Activated CD4-positive, alpha-beta T cell treated with anti-CD3 and anti-CD28 coated beads for 4 hours (primary cell): ENCODE data around the gene CYTH4.
"Not testable (repeated sequence)": the region's sequence is repeated elsewhere in the genome, so short reads cannot be mapped to it uniquely, and the experiment has no call there.

Source experiments
- DNase-seq, 2 donors: peaks; one replicate each; pipeline ENCODE4 v3.0.0-alpha.2; 2020

CYTH4 gene, protein sequence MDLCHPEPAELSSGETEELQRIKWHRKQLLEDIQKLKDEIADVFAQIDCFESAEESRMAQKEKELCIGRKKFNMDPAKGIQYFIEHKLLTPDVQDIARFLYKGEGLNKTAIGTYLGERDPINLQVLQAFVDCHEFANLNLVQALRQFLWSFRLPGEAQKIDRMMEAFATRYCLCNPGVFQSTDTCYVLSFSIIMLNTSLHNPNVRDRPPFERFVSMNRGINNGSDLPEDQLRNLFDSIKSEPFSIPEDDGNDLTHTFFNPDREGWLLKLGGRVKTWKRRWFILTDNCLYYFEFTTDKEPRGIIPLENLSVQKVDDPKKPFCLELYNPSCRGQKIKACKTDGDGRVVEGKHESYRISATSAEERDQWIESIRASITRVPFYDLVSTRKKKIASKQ

DNA sequence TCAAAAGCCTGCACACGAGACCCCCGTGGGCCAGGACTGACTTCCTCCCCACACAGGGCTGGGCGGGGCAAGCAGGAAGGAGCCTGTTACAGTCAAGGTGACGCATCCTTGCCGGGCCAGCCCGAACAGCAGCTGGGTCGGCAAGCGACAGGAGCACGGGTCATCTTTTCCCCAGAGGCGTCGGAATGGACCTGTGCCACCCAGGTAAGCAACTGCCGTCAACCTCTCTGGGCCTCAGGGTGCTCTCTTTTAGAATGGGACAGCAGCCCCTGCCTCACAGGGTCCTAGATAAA is at the start of gene CYTH4:
TSS of gene CYTH4 (plus strand) at position 124 of the 293 bp plus-strand sequence. CDS start at position 186, 62 bp downstream.
- DNase-seq, result peak; percentile 82 to 84

DNA sequence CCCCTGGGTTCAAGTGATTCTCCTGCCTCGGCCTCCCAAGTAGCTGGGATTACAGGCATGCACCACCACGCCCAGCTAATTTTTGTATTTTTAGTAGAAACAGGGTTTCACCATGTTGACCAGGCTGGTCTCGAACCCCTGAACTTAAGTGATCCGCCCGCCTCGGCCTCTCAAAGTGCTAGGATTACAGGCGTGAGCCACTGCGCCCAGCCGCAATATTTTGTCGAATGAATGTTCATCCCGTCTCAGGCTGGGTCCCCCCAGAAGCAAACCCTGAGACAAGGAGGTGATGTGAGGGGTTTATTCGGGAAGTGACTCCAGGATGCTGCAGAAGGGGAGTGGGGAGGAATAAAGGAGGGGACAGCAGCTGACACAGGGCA is 48.9 kb upstream of the CYTH4 start:
- DNase-seq, result not testable (repeated sequence)

DNA sequence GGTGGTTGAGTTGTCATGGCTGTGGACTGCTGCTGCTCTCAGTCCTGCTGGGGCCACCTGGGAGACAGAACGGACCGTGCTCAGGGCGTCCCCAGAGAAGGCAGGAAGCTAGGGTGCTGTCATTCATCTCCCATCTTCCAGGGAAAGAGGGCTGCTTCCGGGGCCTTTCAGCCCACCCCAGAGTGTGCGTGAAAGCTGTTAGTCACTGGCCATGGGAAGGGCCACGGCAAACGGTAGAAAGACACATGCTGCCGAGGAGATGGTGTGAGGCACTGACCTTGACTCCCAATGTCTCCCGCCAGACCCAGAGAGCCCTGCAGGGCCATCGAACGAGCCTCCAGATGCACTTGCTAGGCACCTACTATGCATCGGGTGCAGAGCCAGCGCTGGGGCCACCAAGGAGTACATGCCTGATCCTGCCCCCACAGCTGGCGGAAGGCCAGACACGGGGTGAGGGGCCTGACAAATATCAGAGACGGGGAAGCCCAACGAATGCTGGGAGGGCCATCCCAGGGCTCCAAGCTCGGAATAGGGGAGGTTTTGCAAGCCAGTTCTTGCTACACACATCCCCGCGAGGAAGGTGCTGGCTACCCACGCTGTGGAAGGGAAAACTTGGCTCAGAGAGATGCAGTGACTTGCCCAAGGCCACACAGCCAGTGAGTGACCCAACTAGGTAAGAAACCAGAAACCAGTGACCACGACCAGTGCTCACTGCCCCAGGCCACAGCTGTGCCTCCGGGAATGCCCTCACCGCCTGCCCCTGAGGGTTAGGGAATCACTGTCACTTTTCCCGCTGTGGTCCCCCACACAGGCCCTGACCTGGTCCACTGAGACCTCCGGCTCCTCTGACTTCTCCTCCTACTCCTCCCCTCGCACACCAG is 48.3 kb upstream of the CYTH4 start:
- DNase-seq, result peak in 1 of 2 donors; percentile 0

DNA sequence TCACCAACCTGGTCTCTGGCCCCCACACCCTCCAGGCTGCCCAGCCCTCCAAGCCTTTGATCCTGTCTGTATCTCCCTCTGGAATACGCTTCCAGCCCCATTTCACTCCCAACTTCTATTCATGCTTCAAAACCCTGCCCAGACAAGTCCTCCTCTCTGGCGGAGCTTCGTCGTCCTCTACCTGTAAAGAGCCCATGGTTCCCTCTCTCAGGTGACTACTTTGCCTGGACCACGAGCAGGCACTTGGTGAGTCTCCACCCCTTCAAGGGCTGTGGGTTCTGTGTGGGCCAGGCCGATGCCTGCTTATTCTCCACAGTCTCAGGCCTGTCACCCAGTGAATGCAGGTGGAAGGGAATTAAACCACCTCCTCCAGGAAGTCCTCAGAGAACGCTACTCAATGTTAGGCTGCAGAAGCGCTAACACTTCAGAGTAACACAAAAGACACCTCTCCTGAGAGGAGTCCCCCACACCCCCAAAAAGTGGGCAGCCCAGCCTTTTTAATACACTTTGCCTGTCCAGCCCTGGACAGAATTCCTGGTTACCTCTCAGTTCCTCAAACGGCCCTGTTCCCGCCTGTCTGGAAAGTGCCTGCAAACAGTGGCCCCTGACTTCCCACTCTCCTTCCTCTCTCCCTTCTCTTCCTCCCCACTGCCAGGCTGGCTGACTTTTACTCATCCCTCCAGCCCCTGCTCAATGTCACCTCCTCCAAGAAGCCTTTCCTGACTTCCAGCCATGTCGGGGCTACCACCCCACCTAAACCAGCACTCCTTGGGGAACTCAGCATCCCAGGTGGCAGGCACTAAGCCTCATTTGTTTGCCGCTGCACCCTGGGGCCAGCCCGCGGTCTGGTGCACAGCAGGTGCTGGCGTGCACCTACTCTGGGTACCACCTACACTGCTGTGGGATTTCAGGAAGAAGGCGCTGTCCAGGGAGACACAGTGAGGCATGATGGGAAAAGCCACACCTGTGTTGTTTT is 47.3 kb upstream of the CYTH4 start:
- DNase-seq, result peak; percentile 11 to 18

DNA sequence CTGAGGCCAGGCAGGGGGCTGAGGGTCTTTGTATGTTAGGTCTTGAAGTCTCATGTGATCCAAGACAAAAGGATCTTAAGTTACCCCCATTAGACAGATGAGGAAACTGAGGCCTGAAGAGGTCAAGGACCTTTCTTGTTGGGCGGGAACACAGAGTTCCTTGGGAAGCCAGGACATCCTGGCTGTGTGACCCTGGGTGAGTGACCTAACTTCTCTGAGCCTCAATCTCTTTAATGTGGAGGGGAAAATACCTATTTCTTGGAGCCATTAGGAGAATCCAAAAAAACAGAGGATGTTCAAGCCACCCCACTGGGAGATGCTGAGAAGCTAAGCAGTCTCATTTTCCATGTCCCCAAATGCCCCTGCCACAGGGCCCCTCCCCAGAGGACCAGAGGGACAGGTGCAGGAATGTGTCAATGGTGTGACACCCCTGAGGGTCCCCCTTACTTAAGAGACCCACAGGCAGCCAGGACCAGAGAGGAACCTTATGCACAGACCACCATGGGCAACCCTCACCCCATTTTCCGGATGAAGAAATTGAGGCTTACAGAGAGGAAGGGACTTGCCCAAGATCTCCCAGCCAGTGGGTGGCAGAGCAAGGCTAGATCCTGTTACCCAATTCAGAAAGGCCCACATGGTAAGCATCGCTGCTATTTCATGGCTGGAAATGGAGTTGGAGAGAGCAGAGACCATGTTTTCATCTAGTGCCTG is 46.3 kb upstream of the CYTH4 start:
- no peak for DNase-seq

DNA sequence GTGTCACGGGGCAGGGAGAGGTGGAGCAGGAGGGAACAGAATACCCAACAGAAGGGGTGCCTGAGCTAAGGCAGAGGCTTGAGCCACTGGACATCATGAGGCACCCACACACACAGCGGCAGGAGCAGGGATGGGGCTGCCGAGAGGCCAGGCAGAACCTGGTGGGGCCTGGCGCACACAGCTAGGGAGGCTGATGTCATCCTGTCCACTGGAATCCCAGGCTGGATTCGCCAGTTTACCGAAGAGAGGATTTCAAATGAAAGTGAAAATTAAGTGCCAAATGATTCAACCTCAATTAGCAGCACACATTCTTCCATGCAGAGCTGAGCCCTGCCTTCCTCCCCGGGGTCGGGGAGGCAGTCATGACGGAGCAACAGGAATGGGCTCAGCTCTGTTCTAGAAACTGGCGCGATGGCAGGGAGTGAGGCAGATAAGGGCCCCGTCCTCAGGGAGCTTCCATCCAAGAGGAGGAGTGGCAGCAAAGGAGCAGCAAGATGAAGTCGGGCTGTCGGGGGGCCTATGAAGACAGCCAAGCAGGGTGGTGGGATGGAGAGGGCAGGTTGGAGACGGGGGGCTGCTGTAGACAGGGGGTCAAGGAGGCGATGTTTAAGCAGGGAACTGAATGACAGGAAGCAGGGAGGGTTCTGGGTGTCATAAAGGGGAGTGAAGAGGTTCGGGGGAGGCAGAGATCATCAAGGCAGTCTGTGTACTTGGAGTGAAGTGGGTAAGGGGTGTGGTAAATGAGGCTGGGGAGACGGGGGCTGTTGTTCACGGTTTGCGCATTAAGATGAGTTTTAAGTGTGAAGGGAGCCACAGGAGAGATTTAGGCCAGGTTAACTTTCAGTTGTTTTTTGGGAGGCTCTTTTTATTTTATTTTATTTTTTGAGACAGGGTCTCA is 44.7 kb upstream of the CYTH4 start:
- DNase-seq, result no peak

DNA sequence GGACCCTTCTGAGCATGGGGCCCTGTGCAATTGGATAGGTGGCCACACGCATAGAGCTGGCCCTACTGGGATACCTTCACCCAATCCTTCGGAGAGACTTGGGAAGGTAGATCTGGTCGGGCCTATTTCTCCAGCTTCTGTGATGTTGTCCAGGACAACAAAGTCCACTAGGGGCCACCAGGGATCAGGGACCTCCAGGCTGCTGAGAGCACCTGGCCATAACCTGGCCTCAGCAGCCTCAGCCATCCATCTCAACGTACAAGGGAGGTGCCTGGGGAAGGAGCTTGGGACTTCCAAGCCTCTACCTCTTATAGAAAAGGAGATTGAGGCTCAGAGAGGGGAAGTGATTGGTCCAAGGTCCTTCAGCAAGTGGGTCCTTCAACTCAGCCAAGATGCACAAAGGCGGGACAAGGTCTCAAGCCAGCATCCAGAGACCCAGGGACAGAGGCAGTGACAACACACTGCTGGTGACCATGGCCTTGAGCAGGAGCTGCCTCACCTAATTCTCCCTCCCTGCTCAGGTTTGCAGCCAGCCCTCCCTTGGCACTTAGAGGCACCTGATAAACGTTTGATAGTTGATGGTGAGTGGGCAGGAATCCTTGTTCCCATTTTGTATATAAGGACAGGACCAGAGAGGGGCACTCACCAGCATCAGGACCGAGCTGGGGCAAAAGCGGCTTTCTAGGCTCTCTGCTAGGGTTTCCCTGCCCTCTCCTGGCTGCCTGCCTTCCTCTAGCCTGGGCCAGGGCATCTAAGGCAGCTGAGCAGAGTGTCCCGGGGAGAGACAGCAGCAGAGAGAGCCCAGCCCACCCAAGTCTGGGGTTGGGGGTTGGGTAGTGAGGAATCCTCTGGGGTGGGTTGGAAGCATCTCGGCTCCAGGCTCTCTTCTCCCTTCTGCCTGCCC is 42.7 kb upstream of the CYTH4 start:
- no peak for DNase-seq

DNA sequence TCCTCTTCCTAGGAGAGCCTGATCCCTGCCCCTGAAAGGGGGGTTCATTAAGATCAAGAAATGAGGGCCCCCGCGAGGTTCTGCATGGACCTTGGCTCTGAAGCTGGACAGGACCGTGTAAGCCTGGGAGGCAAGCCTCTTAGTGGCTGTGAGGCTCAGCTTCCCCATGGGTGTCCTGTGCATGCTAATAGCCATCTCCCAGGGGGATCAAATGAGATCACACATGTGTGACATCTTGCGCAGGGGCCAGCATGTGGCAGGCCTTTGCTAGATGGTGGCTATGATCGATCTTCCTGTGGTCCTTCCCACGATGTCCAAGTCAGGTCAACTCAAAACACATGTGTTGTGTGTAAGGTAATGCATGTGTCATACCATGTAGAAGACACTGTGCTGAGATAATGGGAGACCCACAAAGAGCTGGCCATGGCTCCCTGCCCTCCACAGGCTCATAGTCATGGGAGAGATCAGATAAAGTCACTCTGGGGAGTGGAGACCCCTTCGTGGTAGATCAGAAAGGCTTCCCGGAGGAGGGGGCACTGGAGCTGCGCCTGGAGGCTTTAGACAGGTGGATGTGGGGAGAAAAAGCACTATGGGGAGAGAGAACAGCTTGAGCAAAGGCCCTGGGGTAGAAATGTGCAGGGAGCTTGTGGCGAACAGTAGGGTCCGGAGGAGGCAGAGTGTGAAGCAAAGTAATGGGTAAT is 41.9 kb upstream of the CYTH4 start:
- no peak for DNase-seq

DNA sequence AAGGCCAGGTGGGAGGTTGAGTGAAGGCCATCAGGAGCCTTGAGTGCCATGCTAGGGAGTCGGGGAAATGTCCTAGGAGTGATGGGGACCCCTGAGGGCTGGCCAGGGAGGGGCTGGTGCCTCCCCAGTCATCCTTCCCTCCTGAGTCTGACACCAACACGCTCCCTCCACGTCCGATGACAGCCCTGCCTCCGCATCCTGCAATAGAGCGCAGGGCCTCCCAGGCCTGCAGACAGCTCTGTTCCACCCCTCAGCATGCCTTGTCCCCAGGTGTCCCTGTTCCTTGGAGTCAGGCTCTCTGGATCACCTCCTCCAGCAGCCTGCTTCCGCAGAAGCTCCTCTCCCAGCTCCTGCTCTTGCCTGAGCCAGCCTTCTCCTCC is 41.4 kb upstream of the CYTH4 start:
- DNase-seq, result no peak

DNA sequence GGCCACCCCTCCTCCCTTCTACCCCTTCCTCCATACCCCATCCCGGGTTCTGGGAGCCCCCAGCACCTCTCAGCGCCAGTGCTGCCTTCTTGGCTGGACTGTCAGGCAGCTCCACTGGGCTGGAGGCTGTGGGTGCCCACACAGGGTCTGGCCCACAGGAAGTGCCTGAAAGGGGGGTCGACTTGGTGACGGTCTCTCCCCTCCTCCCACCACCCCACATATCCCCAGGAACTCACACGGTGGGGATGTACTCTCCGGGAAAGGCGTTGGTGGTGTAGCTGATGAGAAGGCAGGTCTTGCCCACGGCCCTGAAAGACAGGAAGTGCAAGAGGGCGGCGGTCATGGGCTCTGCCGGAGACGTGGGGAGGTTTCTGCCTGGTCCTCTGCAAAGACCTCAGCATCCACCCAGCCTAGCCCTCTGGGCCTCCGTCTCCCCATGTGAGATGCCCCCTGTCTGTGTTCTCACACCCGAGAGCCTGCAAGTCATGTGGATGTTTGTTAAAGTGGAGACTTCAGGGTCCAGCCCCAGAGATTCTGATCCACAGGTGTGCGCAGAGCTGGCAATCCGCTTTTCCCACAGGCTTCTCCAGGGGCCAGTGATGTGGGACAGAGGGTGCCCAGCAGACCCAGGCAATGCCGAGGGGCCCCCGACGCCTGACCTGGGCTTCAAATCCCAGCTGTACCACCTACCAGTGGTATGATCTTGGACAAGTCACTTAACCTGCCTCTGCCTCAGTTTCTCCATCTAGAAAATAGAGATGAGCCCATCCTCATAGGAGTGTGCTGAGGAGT is 40.8 kb upstream of the CYTH4 start:
- DNase-seq, result no peak

DNA sequence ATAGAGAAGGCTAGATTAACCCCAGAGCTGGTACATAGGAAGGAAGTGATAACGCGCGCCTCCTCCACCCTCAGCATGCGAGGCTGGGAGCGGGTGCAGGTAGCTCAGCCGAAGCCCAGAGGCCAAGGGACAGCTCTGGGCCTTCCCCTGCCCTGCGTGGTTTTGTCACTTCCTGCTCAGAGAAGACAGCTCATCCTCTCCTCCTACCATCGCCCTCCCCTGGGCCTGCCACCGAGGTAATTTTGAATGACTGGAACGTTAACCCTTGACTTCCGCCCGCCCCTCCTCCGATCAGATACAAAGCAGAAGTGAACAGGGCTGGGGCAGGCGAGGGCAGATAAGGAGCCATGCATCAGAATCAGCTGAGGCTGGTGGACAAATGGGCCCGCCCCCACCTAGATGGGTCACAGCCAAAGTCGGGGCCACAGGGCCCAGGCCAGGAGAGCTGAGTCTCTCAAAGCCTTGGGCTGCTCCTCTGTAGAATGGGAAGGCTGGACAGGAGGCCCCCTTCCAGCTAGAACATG is 39.9 kb upstream of the CYTH4 start:
- peak; percentile 91 to 94 for DNase-seq

DNA sequence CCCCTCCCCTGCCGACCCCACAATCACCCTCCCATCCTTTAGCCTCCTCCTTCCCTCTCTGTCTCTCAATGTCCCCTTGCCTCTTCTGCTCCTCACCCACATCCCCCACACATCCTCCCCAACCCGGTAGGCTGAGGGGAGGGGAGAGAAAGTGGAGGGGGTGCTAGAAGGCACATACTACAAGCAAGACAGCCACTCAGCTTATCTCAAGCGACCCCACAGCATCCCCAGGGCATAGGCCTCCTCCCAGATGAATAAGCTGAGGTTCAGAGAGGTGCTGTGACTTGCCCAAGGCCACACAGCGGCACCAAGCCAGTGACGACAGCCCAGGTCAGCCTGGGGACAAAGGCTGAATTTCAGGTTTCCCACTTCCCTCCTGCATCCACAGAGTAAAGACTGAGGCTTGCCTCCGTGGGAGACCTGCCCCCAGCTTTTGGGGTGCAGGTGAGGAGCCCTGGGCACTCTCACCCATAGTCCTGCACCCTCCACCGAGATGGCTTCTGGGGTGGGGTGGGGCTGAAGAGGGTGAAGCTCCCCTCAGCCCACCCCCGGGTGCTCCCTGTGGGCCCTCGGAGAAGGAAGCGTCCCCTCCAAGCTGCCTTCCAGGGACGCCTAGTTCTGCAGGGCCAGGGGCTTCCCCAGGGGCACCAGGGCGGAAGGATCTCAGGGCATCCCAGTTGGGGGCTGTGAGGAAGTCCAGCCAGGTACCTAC is 38.8 kb upstream of the CYTH4 start:
- DNase-seq, result peak in 1 of 2 donors; percentile 25

DNA sequence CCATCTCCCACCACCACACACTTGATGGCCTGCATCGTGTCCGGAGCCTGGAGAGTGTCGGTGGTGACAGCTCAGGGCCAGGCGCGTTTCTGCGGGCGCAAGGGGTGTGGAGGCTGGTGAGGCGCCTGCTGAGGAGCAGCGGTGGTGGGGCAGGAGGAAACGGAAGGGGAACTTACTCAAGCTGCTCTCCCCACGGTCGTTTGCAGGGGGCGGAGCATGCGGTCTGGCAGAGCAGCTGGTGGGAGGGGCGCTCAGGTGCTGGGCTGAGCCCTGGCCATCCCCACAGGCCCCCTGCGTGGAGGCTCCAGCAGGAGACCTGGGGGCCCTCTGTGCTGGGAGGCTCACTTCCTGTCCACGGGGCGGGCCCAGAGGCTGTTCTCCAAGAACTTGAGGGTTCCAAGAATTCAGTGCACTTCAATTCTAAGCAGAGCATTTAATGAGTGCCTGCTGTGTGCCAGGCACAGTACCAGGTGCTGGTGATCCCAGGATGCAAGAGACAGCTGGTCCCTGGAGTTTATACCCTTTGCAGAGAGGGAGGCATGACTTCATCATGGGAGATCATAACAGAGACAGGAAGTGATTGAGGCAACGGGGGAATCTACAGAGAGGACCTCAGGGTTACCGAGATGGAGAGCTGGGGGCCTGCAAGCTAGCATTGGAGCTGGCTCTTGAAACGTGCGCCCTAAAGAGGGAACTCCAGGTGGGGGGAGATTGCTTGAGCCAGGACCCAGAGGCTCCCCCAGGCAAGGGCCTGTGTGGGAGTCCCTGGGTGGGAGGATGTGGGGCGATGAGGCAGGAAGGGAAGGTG is 38.0 kb upstream of the CYTH4 start, which contains the start of gene RAC2:
TSS of gene RAC2 (minus strand) at position 156 of the 808 bp plus-strand sequence. CDS start at position 35, 121 bp downstream.
- peak; percentile 90 to 91 for DNase-seq

DNA sequence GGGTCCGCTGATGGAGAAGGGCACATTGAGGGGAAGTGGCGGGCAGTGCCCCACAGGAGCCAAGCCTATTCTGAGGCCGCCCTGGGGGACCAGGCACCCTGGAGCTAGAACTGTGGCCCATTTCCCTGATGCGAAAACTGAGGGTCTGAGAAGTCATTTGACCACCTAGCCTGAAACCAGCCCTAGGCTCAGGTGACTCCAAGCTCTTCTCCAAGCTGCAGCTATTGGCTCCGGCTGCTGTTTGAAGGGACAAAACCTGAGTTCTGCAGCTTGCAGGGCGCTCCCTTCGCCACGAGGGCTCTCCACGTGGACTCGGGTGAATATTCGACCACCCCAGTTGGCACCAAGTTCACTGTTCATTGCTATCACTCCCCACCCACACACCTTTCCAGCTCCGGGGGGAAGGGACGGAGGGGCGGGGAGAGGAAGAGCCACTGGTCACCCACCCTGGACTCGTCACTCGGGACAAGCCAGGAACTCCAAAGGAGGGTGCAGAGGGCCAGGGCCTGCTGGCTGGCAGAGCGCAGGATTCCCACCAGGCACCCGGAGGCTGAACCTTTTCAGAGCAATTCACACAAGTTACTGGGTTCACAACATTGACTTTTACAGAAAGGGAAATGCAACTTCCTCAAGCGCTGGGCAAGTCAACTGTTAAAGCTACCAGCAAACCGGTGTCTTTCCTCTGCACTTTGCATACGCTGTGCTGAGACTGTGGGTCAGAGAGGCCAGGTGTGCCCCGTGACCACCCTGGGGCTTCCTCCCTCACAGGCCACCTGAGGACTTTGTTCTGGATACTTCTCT is 37.2 kb upstream of the CYTH4 start:
- peak in 1 of 2 donors; percentile 1 for DNase-seq

DNA sequence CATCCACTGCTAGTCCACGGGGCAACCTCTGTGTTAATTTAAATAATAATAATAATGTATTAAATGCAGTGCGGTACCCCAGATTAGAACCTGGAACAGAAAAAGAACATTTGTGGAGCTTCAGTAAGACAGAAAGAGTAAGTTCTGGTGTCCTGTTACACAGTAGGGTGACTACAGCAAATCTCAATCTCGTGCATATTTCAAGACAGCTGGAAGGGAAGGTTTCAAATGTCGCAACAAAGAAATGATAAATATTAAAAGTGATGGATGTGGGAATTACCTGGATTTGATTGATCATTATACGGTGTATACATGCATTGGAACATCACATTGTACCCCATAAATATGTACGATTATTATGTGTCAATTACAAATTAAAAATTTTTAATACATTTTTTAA is 36.6 kb upstream of the CYTH4 start:
- DNase-seq, result no peak

DNA sequence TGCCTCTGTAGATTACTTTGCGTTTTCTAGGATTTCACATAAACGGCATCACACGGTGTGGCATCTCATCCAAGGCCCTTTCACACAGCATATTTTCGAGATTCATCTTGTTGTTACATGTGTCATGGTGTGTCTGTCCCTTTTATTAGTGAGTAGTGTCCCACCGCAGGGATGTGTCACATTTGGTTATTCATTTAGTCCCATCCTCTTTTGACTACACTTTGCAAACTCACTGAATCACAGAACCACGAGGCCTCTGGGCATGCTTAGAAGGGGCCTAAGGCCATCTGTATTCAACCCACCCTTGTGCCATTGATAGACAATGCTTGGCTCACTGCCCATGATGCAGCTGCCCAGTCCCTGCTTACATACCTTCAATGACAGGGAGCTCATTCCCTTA is 34.1 kb upstream of the CYTH4 start:
- no peak for DNase-seq
